ENCODE results near the gene CFAP53.

CFAP53 gene

GRCh38 chr18:50186385-50186784 lies 79.9 kb downstream of the CFAP53 start:
- Histone ChIP-seq H3K4me1 (ENCODE audit: control insufficient read depth, insufficient read depth, low read length) (no peaks in the 10 kb centered on the region), H3K27ac (ENCODE audit: insufficient read depth, low read depth, low read length, poor library complexity, severe bottlenecking) (no peak overlapping the region), H3K9me3 (ENCODE audit: control insufficient read depth, low read length) (no peaks in the 10 kb centered on the region), H3K4me3 (ENCODE audit: insufficient read depth, low read depth, low read length) (no peak overlapping the region), H3K36me3 (ENCODE audit: control insufficient read depth, insufficient read depth, low read length) (no peaks in the 10 kb centered on the region), H3K27me3 (ENCODE audit: control insufficient read depth, insufficient read depth, low read length, poor library complexity, severe bottlenecking) (peaks cover 20% of the 10 kb centered on the region)
- WGBS, 2 experiments: 100% methylated on average over 1 of the region's 1 CpG; no CpG with 5 or more reads in 1 of the 2 experiments

DNA sequence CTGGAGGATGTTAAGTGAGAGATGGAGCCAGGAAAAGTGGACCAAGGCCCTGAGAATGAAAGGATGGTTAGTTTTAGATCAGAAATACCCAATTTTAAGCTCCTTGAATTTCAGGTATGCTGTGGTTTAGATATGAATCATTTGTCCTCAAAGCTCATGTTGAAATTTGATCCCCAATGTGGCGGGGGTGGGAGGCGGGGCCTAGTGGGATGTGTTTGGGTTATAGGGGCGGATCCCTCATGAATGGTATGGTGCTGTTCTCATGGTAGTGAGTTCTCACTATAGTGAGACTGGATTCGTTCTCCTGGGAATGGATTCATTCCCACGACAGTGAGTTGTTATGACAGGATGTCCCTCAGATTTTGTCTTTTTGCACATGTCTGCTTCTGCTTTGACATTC lies 82.7 kb downstream of the CFAP53 start:
- Histone ChIP-seq H3K9me3 (ENCODE audit: control insufficient read depth, low read length) (no peaks in the 10 kb centered on the region), H3K36me3 (ENCODE audit: control insufficient read depth, insufficient read depth, low read length) (no peaks in the 10 kb centered on the region), H3K4me1 (ENCODE audit: control insufficient read depth, insufficient read depth, low read length) (peaks cover 3% of the 10 kb centered on the region), H3K27ac (ENCODE audit: insufficient read depth, low read depth, low read length, poor library complexity, severe bottlenecking) (no peak overlapping the region), H3K27me3 (ENCODE audit: control insufficient read depth, insufficient read depth, low read length, poor library complexity, severe bottlenecking) (no peaks in the 10 kb centered on the region), H3K4me3 (ENCODE audit: insufficient read depth, low read depth, low read length) (no peak overlapping the region)
- WGBS, 2 experiments: 83 to 90% methylated on average over 5 of the region's 5 CpGs

- WGBS, 2 experiments: 87 to 89% methylated on average over 1 of the region's 1 CpG
- Histone ChIP-seq H3K4me1 (ENCODE audit: control insufficient read depth, insufficient read depth, low read length) (peaks cover 3% of the 10 kb centered on the region), H3K27ac (ENCODE audit: insufficient read depth, low read depth, low read length, poor library complexity, severe bottlenecking) (no peak overlapping the region), H3K4me3 (ENCODE audit: insufficient read depth, low read depth, low read length) (no peak overlapping the region), H3K36me3 (ENCODE audit: control insufficient read depth, insufficient read depth, low read length) (no peaks in the 10 kb centered on the region), H3K9me3 (ENCODE audit: control insufficient read depth, low read length) (no peaks in the 10 kb centered on the region), H3K27me3 (ENCODE audit: control insufficient read depth, insufficient read depth, low read length, poor library complexity, severe bottlenecking) (no peaks in the 10 kb centered on the region)
Measured at GRCh38 chr18:50182511-50182910, 83.8 kb downstream of the CFAP53 start.

GRCh38 chr18:50181590-50181989 lies 84.7 kb downstream of the CFAP53 start:
- WGBS, 2 experiments: 96 to 100% methylated on average over 1 to 2 of the region's 2 CpGs
- H3K27me3 ChIP-seq (ENCODE audit: control insufficient read depth, insufficient read depth, low read length, poor library complexity, severe bottlenecking): no peaks in the 10 kb centered on the region

DNA sequence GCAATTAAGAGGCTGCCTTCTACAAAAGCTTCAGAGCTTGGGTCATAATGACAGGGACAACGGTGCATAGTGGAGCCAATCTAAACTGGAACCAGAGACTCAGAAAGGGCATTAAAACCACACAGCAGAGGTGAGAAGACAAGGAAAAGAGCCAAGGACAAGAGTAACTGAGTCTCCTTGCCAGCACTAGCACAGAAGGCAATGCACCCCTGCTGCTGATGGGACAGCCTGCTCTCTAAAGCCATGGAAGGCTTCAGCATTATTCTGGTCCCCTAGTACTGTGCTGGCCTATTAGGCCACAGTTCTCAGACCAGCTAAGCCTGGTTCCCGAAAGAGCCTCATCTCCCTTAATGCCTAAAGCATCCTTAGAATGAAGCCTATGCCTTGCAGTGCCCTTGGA lies 86.8 kb downstream of the CFAP53 start:
- Histone ChIP-seq H3K4me1 (ENCODE audit: control insufficient read depth, insufficient read depth, low read length) (peaks cover 3% of the 10 kb centered on the region), H3K9me3 (ENCODE audit: control insufficient read depth, low read length) (no peaks in the 10 kb centered on the region), H3K27me3 (ENCODE audit: control insufficient read depth, insufficient read depth, low read length, poor library complexity, severe bottlenecking) (no peaks in the 10 kb centered on the region), H3K36me3 (ENCODE audit: control insufficient read depth, insufficient read depth, low read length) (no peaks in the 10 kb centered on the region), H3K4me3 (ENCODE audit: insufficient read depth, low read depth, low read length) (no peak overlapping the region), H3K27ac (ENCODE audit: insufficient read depth, low read depth, low read length, poor library complexity, severe bottlenecking) (no peak overlapping the region)
- 94 to 98% methylated on average over 2 of the region's 2 CpGs for WGBS, 2 experiments

More at GRCh38 chr18:50181590-50181989, 84.7 kb downstream of the CFAP53 start:
- peaks cover 3% of the 10 kb centered on the region for H3K4me1 ChIP-seq (ENCODE audit: control insufficient read depth, insufficient read depth, low read length)
- no peak overlapping the region for H3K4me3 ChIP-seq (ENCODE audit: insufficient read depth, low read depth, low read length)
- H3K36me3 ChIP-seq (ENCODE audit: control insufficient read depth, insufficient read depth, low read length): no peaks in the 10 kb centered on the region
- no peak overlapping the region for H3K27ac ChIP-seq (ENCODE audit: insufficient read depth, low read depth, low read length, poor library complexity, severe bottlenecking)
- no peaks in the 10 kb centered on the region for H3K9me3 ChIP-seq (ENCODE audit: control insufficient read depth, low read length)

- no peak overlapping the region for H3K27ac ChIP-seq (ENCODE audit: insufficient read depth, low read depth, low read length, poor library complexity, severe bottlenecking)
- peaks cover 3% of the 10 kb centered on the region for H3K4me1 ChIP-seq (ENCODE audit: control insufficient read depth, insufficient read depth, low read length)
- no peaks in the 10 kb centered on the region for H3K36me3 ChIP-seq (ENCODE audit: control insufficient read depth, insufficient read depth, low read length)
- H3K4me3 ChIP-seq (ENCODE audit: insufficient read depth, low read depth, low read length): no peak overlapping the region
- H3K27me3 ChIP-seq (ENCODE audit: control insufficient read depth, insufficient read depth, low read length, poor library complexity, severe bottlenecking): no peaks in the 10 kb centered on the region
- 81 to 83% methylated on average over 1 to 3 of the region's 3 CpGs for WGBS, 2 experiments
- H3K9me3 ChIP-seq (ENCODE audit: control insufficient read depth, low read length): no peaks in the 10 kb centered on the region
Measured at GRCh38 chr18:50177294-50177992, 88.9 kb downstream of the CFAP53 start.

Data from ectodermal cell (in vitro differentiated cells).